ENCODE results near the gene L2HGDH. TPM values are rescaled to one million over a fixed set of nuclear protein-coding genes. Genes with fewer than 3 reads are reported as not detected.
"Not testable (repeated sequence)": the region's sequence is repeated elsewhere in the genome, so short reads cannot be mapped to it uniquely, and the experiment has no call there.

L2HGDH gene
- total RNA-seq, 2 donors from 2014 or later, result 15.9 to 23.2 TPM

DNA sequence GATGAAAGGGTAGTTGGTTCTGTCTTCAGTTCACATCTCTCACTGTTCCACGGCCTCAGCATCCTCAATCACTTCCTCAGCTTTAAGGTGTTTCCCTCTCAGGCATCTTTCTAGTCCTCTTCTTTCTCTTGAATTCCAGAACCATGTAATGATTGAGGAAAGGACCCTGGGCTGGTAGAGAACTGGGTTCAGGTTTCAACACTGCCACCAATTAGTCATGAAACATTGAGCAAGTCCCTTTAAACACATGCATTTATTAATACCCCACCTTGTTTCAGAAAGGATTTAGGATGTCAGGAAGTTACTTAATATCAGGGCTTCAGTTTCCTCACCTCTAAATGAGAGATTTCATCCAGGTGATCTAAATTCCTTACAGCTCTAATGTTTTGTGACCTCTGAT lies 7.3 kb upstream of the L2HGDH start:
- Mint-ChIP-seq H3K4me3 (no peak overlapping the region), H3K9me3 (peaks cover 15% of the 10 kb centered on the region), H3K4me1 (peaks cover 7% of the 10 kb centered on the region), H3K27ac (no peak overlapping the region), H3K36me3 (ENCODE audit: low read depth) (peaks cover 31% of the 10 kb centered on the region), H3K27me3 (ENCODE audit: insufficient read depth) (no peaks in the 10 kb centered on the region)
- Histone ChIP-seq H3K27me3 (ENCODE audit: control insufficient read depth, insufficient read depth, low read length, poor library complexity, severe bottlenecking) (no peaks in the 10 kb centered on the region), H3K9me3 (ENCODE audit: control insufficient read depth, low read length) (peaks cover 4% of the 10 kb centered on the region), H3K4me1 (ENCODE audit: control insufficient read depth, insufficient read depth, low read length) (no peaks in the 10 kb centered on the region), H3K9ac (ENCODE audit: extremely low read depth, low read length, poor library complexity, severe bottlenecking) (no peak overlapping the region), H3K27ac (ENCODE audit: low read depth, low read length) (no peak overlapping the region), H3K36me3 (ENCODE audit: control insufficient read depth, insufficient read depth, low read length) (peaks cover 10% of the 10 kb centered on the region), H3K4me3 (ENCODE audit: low read length) (no peak overlapping the region)
- TF ChIP-seq, protein P1, sequence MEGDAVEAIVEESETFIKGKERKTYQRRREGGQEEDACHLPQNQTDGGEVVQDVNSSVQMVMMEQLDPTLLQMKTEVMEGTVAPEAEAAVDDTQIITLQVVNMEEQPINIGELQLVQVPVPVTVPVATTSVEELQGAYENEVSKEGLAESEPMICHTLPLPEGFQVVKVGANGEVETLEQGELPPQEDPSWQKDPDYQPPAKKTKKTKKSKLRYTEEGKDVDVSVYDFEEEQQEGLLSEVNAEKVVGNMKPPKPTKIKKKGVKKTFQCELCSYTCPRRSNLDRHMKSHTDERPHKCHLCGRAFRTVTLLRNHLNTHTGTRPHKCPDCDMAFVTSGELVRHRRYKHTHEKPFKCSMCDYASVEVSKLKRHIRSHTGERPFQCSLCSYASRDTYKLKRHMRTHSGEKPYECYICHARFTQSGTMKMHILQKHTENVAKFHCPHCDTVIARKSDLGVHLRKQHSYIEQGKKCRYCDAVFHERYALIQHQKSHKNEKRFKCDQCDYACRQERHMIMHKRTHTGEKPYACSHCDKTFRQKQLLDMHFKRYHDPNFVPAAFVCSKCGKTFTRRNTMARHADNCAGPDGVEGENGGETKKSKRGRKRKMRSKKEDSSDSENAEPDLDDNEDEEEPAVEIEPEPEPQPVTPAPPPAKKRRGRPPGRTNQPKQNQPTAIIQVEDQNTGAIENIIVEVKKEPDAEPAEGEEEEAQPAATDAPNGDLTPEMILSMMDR (conservative IDR thresholded peaks at IDR 0.05), result no peak
- DNase-seq, result no peak
- WGBS, 2 experiments (ENCODE audit: insufficient coverage in 1 of 2, insufficient read length in 1 of 2), result 63 to 100% methylated on average over 1 of the region's 1 CpG

DNA sequence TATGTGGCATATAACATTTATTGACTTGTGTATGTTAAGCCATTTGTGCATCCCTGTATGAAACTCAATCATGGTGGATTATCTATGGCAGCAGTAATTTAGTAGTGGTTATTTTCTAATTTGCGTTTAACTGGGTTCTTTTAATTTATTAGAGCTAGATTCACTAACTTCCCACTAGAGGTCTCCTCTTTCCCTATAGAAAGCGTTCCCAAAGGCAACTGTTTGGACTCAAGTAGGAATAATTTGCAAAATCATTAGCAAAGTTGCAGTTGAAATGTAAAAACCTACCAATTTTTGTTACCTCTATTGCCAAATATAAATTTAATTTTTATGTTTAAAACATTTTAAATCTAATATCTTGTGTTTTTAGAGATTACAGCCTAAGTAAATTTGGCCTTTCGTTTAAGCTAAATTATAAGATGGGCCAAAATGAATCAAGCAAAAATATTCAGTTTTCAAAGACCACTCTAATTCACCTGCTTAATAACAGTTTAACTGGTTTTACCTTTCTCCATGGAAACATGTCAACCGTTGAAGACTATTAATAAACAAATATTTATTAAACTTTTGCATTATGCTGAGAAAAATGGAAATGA lies 6.1 kb upstream of the L2HGDH start:
- no peak overlapping the region for H3K4me3 Mint-ChIP-seq
- peaks cover 33% of the 10 kb centered on the region for H3K36me3 Mint-ChIP-seq (ENCODE audit: low read depth)
- no peaks in the 10 kb centered on the region for H3K27me3 Mint-ChIP-seq (ENCODE audit: insufficient read depth)
- no peak overlapping the region for H3K27ac Mint-ChIP-seq
- TF ChIP-seq, protein P1 (conservative IDR thresholded peaks at IDR 0.05), result peak; percentile 78
- H3K4me1 Mint-ChIP-seq, result peaks cover 7% of the 10 kb centered on the region
- H3K9ac ChIP-seq (ENCODE audit: extremely low read depth, low read length, poor library complexity, severe bottlenecking), result no peak overlapping the region
- no peak for DNase-seq
- H3K27ac ChIP-seq (ENCODE audit: low read depth, low read length), result no peak overlapping the region
- peaks cover 22% of the 10 kb centered on the region for H3K9me3 Mint-ChIP-seq
- peaks cover 9% of the 10 kb centered on the region for H3K36me3 ChIP-seq (ENCODE audit: control insufficient read depth, insufficient read depth, low read length)
- no peaks in the 10 kb centered on the region for H3K4me1 ChIP-seq (ENCODE audit: control insufficient read depth, insufficient read depth, low read length)
- no peak overlapping the region for H3K4me3 ChIP-seq (ENCODE audit: low read length)
- 42% methylated on average over 3 of the region's 4 CpGs; no CpG with 5 or more reads in 1 of the 2 experiments for WGBS, 2 experiments (ENCODE audit: insufficient coverage in 1 of 2, insufficient read length in 1 of 2)
- peaks cover 12% of the 10 kb centered on the region for H3K9me3 ChIP-seq (ENCODE audit: control insufficient read depth, low read length)
- no peaks in the 10 kb centered on the region for H3K27me3 ChIP-seq (ENCODE audit: control insufficient read depth, insufficient read depth, low read length, poor library complexity, severe bottlenecking)

DNA sequence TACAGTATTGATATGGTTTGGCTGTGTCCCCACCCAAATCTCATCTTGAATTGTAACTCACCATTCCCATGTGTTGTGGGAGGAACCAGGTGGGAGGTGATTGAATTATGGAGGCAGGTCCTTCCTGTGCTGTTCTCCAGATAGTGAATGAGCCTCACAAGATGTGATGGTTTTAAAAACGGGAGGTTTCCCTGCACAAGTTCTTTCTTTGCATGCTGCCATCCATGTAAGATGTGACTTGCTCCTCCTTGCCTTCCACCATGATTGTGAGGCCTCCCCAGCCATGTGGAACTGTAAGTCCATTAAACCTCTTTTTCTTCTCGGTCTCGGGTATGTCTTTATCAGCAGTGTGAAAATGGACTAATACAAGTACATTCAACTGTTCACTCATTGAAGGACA lies 2.1 kb upstream of the L2HGDH start:
- H3K4me1 ChIP-seq (ENCODE audit: control insufficient read depth, insufficient read depth, low read length); H3K4me3 ChIP-seq (ENCODE audit: low read length); H3K4me3 Mint-ChIP-seq; H3K36me3 ChIP-seq (ENCODE audit: control insufficient read depth, insufficient read depth, low read length); H3K27ac ChIP-seq (ENCODE audit: low read depth, low read length); H3K27me3 ChIP-seq (ENCODE audit: control insufficient read depth, insufficient read depth, low read length, poor library complexity, severe bottlenecking); DNase-seq; H3K27ac Mint-ChIP-seq; H3K27me3 Mint-ChIP-seq (ENCODE audit: insufficient read depth); H3K9ac ChIP-seq (ENCODE audit: extremely low read depth, low read length, poor library complexity, severe bottlenecking): not testable (repeated sequence)
- Mint-ChIP-seq H3K9me3 (peaks cover 22% of the 10 kb centered on the region), H3K4me1 (peaks cover 14% of the 10 kb centered on the region), H3K36me3 (ENCODE audit: low read depth) (peaks cover 32% of the 10 kb centered on the region)
- WGBS, 2 experiments (ENCODE audit: insufficient coverage in 1 of 2, insufficient read length in 1 of 2), result 93 to 100% methylated on average over 2 to 3 of the region's 3 CpGs
- peaks cover 12% of the 10 kb centered on the region for H3K9me3 ChIP-seq (ENCODE audit: control insufficient read depth, low read length)

DNA sequence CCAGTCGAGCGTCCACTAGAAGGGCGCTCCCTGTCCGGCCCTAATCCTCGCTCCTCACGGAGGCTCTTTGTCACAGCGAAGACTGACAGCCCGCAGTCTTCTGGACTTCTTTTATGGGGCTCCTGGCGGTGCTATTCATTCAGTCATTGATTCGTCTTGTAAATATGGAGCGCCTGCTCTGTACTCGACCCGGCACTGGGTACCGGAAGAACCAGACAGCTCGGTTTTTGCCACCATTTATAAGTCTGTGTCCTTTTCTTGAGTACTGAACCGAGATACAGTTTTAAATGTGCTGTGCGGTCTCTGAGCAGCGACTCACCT lies 665 bp upstream of the L2HGDH start:
- peak overlapping the region; percentile 83 for H3K4me3 Mint-ChIP-seq
- peak overlapping the region; percentile 95 for H3K27ac ChIP-seq (ENCODE audit: low read depth, low read length)
- TF ChIP-seq, protein P1 (conservative IDR thresholded peaks at IDR 0.05), result no peak
- peaks cover 7% of the 10 kb centered on the region for H3K4me1 Mint-ChIP-seq
- WGBS, 2 experiments (ENCODE audit: insufficient coverage in 1 of 2, insufficient read length in 1 of 2), result 6 to 10% methylated on average over 16 to 18 of the region's 18 CpGs
- no peaks in the 10 kb centered on the region for H3K27me3 Mint-ChIP-seq (ENCODE audit: insufficient read depth)
- H3K27me3 ChIP-seq (ENCODE audit: control insufficient read depth, insufficient read depth, low read length, poor library complexity, severe bottlenecking), result no peaks in the 10 kb centered on the region
- peak overlapping the region; percentile 82 for H3K27ac Mint-ChIP-seq
- H3K4me3 ChIP-seq (ENCODE audit: low read length), result peak overlapping the region; percentile 94
- H3K9me3 Mint-ChIP-seq, result peaks cover 22% of the 10 kb centered on the region
- H3K9me3 ChIP-seq (ENCODE audit: control insufficient read depth, low read length), result peaks cover 12% of the 10 kb centered on the region
- no peak for DNase-seq
- peaks cover 34% of the 10 kb centered on the region for H3K36me3 Mint-ChIP-seq (ENCODE audit: low read depth)
- peaks cover 9% of the 10 kb centered on the region for H3K36me3 ChIP-seq (ENCODE audit: control insufficient read depth, insufficient read depth, low read length)
- peak overlapping the region; percentile 35 for H3K9ac ChIP-seq (ENCODE audit: extremely low read depth, low read length, poor library complexity, severe bottlenecking)
- H3K4me1 ChIP-seq (ENCODE audit: control insufficient read depth, insufficient read depth, low read length), result no peaks in the 10 kb centered on the region

Data from endodermal cell (in vitro differentiated cells).